Activated B cell treated with CpG ODN at 0.5 μM for 24 hours (primary cell): ENCODE measurements around the gene PDCD4. TPM values are rescaled to one million over a fixed set of nuclear protein-coding genes. Genes with fewer than 3 reads are reported as not detected.

Experiments
- ATAC-seq: fragments of 200-7000 bp; cut with Tn5 transposase; one replicate; pipeline ENCODE4 v1.10.0; 2021; ENCODE audit warnings: low read depth, mild to moderate bottlenecking, moderate library complexity
- CTCF ChIA-PET: fragments of 350-600 bp; sonication (Branson Sonifier 250); formaldehyde crosslinking; loops from one replicate; lab custom pipeline; 2021; ENCODE audit warnings: antibody characterized with exemption; lab: Charles Lee
- POLR2A ChIA-PET: fragments of 350-600 bp; sonication (Branson Sonifier 250); formaldehyde crosslinking; loops from one replicate; lab custom pipeline; 2021; ENCODE audit warnings: antibody characterized with exemption; lab: Charles Lee
- DNase-seq: peaks from one replicate; pipeline ENCODE4 v3.0.0; 2022
- H3K27ac Mint-ChIP-seq: one replicate; pipeline ENCODE4 v1.8.0; 2020; ENCODE audit warnings: mixed read lengths
- H3K27me3 Mint-ChIP-seq: one replicate; pipeline ENCODE4 v1.8.0; 2021; ENCODE audit warnings: mixed read lengths
- H3K36me3 Mint-ChIP-seq: one replicate; pipeline ENCODE4 v1.8.0; 2021; ENCODE audit warnings: low read depth, mixed read lengths
- H3K4me1 Mint-ChIP-seq: one replicate; pipeline ENCODE4 v1.8.0; 2021; ENCODE audit warnings: mixed read lengths
- H3K4me3 Mint-ChIP-seq: one replicate; pipeline ENCODE4 v1.8.0; 2020; ENCODE audit warnings: mild to moderate bottlenecking, mixed read lengths
- H3K9me3 Mint-ChIP-seq: one replicate; pipeline ENCODE4 v1.8.0; 2020; ENCODE audit warnings: mixed read lengths
- CTCF ChIP-seq: fragments of 200-600 bp; IDR thresholded peaks from one replicate; pipeline ENCODE4 v1.8.0; 2022; ENCODE audit warnings: antibody characterized with exemption, mild to moderate bottlenecking
- intact Hi-C: fragments of 100-400 bp; cut with micrococcal nuclease; formaldehyde crosslinking; loops from one replicate; pipeline ENCODE4 v1.15.1; 2024
- total RNA-seq: library from RNA; stranded (reverse); gene quantifications from 2 replicates; pipeline ENCODE4 v1.2.3, GENCODE V29; 2022

The PDCD4 gene
- total RNA-seq, 1 donor from 2014 or later, result 143 TPM

GRCh38 chr10:110824660-110825059 lies 47.1 kb upstream of the PDCD4 start:
- no peaks in the 10 kb centered on the region for H3K9me3 Mint-ChIP-seq
- H3K4me3 Mint-ChIP-seq, result no peak overlapping the region
- intact Hi-C loops, result no loop called here
- DNase-seq, result no peak
- ATAC-seq, result no peak
- H3K27ac Mint-ChIP-seq, result no peak overlapping the region
- H3K4me1 Mint-ChIP-seq, result peaks cover 32% of the 10 kb centered on the region
- H3K36me3 Mint-ChIP-seq, result no peaks in the 10 kb centered on the region
- TF ChIP-seq CTCF, result no peak
- ChIA-PET POLR2A (interaction anchor here (0.7 to 1.4 kb wide), 2 partner anchors 41 to 47 kb away, joined by 3 to 5 read pairs; partner anchors contain the start of gene PDCD4), CTCF (no interaction called here)
- H3K27me3 Mint-ChIP-seq, result no peaks in the 10 kb centered on the region

- intact Hi-C loops, result no loop called here
- ChIA-PET POLR2A (interaction anchor here (0.7 to 1.4 kb wide), 3 partner anchors 13 to 46 kb away, joined by 3 to 5 read pairs (median 3); partner anchors contain the start of gene PDCD4), CTCF (interaction anchor here (1.1 kb wide), 1 partner anchor 22 kb away, joined by 3 read pairs; no protein-coding TSS in a partner anchor)
- Mint-ChIP-seq H3K4me1 (peaks cover 41% of the 10 kb centered on the region), H3K9me3 (no peaks in the 10 kb centered on the region), H3K36me3 (no peaks in the 10 kb centered on the region), H3K27ac (no peak overlapping the region), H3K4me3 (no peak overlapping the region), H3K27me3 (no peaks in the 10 kb centered on the region)
- no peak for TF ChIP-seq CTCF
- ATAC-seq (no peak), DNase-seq (no peak)
Observed at GRCh38 chr10:110825508-110825907, 46.2 kb upstream of the PDCD4 start.

GRCh38 chr10:110827410-110827809 lies 44.3 kb upstream of the PDCD4 start:
- ChIA-PET POLR2A (interaction anchor here (1.5 kb wide), 1 partner anchor 15 kb away, joined by 6 read pairs; no protein-coding TSS in a partner anchor), CTCF (no interaction called here)
- H3K4me1 Mint-ChIP-seq, result peaks cover 42% of the 10 kb centered on the region
- DNase-seq (no peak), ATAC-seq (no peak)
- TF ChIP-seq CTCF, result no peak
- no peaks in the 10 kb centered on the region for H3K9me3 Mint-ChIP-seq
- no peaks in the 10 kb centered on the region for H3K36me3 Mint-ChIP-seq
- intact Hi-C loops, result no loop called here
- no peaks in the 10 kb centered on the region for H3K27me3 Mint-ChIP-seq
- no peak overlapping the region for H3K4me3 Mint-ChIP-seq
- H3K27ac Mint-ChIP-seq, result no peak overlapping the region

- intact Hi-C loops, result no loop called here
- no peak for DNase-seq
- no peaks in the 10 kb centered on the region for H3K36me3 Mint-ChIP-seq
- no peak overlapping the region for H3K27ac Mint-ChIP-seq
- no peak overlapping the region for H3K4me3 Mint-ChIP-seq
- no peak for ATAC-seq
- CTCF ChIA-PET, result no interaction called here
- no peaks in the 10 kb centered on the region for H3K9me3 Mint-ChIP-seq
- no peak for TF ChIP-seq CTCF
- POLR2A ChIA-PET, result interaction anchor here (1.1 to 1.5 kb wide), 2 partner anchors 14 to 45 kb away, joined by 3 to 6 read pairs; no protein-coding TSS in a partner anchor
- H3K27me3 Mint-ChIP-seq, result no peaks in the 10 kb centered on the region
- peaks cover 37% of the 10 kb centered on the region for H3K4me1 Mint-ChIP-seq
Observed at GRCh38 chr10:110827875-110828274, 43.9 kb upstream of the PDCD4 start.

GRCh38 chr10:110828525-110828924 lies 43.2 kb upstream of the PDCD4 start:
- Mint-ChIP-seq H3K27me3 (no peaks in the 10 kb centered on the region), H3K36me3 (no peaks in the 10 kb centered on the region), H3K9me3 (no peaks in the 10 kb centered on the region), H3K4me3 (no peak overlapping the region), H3K4me1 (peaks cover 33% of the 10 kb centered on the region), H3K27ac (no peak overlapping the region)
- no peak for DNase-seq
- no peak for TF ChIP-seq CTCF
- intact Hi-C loops, result no loop called here
- ChIA-PET POLR2A (interaction anchor here (0.9 to 1.5 kb wide), 4 partner anchors 10 to 44 kb away, joined by 3 to 6 read pairs (median 3); partner anchors contain the start of gene PDCD4), CTCF (no interaction called here)
- ATAC-seq, result no peak
